ENCODE results near the gene ITGA3.

The ITGA3 gene

GRCh38 chr17:50096758-50097157 lies 40.8 kb downstream of the ITGA3 start:
- no peak for DNase-seq

GRCh38 chr17:50097455-50097854 lies 41.5 kb downstream of the ITGA3 start:
- no peak for DNase-seq

- DNase-seq = no peak
Observed at GRCh38 chr17:50097926-50098325, 42.0 kb downstream of the ITGA3 start.

- DNase-seq = no peak
Observed at GRCh38 chr17:50098583-50098982, 42.7 kb downstream of the ITGA3 start.

DNA sequence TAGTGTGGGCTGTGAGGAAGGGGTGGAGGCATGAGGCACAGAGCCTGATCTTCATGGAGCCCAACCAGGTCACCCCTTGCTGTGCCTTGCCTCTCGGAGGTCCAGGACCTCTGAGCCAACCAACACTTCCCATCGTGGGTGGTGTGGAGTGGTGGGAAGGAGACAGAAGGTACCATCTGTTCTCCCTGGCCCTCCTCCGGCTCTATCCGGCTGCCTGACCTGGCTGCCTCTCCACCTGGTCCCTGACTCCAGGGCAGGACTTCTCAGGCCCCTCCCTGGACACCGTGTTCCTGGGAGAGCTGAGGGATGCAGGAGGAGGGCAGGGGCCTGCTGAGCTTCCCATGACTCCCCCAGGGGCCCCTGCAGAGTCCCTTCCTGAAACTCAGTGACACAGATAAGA lies 43.1 kb downstream of the ITGA3 start:
- no peak for DNase-seq

- DNase-seq = no peak
Observed at GRCh38 chr17:50100480-50100883, 44.6 kb downstream of the ITGA3 start.

GRCh38 chr17:50100921-50101345 lies 45.0 kb downstream of the ITGA3 start:
- no peak for DNase-seq

- no peak for DNase-seq
Observed at GRCh38 chr17:50101346-50102163, 45.6 kb downstream of the ITGA3 start.

DNA sequence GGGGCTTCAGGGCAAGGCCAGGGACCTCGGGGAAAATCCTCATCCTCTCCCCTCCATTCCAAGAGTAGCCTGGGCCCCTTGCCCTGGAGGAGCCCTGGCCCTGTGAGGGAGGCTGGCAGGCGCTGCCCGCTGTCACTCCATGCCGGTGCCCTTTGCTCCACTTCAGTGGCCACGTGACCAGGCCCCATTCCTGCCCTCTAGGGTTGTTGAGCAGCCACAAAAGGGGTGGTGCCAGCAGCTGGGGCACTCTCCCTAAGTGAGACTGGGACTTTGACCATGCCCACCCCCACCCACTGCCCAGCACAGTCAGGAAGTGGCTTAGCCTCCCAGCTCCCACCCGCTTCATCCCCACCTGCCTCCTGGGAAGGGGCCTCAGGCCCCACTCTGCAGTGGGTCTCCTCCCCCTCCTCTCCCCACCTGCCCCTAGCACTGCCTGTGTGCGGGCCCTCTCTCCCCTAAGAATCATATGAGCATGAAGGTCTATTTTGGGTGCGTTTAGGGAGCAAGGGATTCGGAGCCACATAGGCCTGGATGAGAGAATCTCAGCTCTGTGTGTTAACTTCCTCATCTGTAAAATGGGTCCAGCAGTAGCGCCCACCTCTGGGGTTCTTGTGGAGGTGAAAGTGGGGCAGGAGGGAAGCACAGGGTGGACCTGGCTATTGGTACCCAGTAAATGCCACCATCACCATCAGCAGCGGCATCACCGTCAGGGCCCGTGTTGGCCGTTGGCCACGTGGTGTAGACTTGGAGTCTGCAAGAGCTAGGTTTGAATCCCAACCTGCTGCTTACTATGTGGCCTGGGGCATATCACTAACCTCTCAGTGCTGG lies 46.5 kb downstream of the ITGA3 start:
- DNase-seq = no peak

DNA sequence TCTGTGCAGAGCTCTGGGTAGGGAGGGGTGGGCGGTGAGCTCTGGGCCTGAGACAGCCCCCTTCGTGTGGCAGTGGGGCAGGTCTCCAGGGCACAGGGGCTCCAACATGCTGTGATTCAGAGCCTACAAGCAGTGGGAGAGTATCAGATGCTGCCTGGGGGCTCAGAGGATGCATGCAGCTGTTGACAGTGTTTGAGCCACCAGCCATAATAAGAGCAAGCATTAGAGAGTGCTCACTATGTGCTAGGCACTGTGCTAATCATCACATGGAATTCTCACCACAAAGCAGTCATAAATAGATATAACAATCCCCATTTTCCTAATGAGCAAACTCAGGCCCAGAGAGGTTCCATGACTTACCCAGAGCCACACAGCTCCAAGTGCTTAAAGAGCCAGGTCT lies 47.3 kb downstream of the ITGA3 start:
- DNase-seq = no peak

DNA sequence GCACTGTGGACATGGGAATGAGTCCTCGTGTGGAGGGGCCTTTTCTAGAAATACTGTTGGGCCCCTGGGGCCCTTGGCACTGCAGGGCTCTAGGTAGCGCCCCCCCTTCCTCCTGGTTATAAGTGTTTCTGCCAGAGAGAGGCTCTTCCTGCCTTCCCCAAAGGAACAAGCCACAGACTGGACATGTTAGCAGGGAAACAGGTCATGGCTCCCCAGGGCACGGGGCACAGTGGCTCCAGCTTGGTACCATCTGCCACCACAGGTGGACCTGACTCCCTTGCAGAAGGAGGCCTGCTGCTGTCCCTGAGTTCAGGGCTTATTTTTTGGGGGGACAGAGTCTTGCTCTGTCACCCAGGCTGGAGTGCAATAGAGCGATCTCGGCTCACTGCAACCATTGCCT lies 48.0 kb downstream of the ITGA3 start:
- no peak for DNase-seq

DNA sequence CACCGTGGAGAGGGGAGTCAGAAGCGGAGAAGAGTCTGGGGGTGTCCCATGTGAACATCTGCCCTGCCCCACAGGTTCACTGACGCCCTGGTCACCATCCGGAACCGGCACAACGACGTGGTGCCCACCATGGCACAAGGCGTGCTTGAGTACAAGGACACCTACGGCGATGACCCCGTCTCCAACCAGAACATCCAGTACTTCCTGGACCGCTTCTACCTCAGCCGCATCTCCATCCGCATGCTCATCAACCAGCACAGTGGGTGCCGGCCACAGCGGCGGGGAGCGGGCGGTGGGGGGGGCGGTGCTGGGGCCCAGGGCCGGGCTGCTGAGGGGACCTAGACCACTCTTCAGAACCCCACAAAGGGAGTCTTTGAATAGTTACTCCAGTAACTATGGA lies 49.9 kb downstream of the ITGA3 start:
- no peak for DNase-seq

DNA sequence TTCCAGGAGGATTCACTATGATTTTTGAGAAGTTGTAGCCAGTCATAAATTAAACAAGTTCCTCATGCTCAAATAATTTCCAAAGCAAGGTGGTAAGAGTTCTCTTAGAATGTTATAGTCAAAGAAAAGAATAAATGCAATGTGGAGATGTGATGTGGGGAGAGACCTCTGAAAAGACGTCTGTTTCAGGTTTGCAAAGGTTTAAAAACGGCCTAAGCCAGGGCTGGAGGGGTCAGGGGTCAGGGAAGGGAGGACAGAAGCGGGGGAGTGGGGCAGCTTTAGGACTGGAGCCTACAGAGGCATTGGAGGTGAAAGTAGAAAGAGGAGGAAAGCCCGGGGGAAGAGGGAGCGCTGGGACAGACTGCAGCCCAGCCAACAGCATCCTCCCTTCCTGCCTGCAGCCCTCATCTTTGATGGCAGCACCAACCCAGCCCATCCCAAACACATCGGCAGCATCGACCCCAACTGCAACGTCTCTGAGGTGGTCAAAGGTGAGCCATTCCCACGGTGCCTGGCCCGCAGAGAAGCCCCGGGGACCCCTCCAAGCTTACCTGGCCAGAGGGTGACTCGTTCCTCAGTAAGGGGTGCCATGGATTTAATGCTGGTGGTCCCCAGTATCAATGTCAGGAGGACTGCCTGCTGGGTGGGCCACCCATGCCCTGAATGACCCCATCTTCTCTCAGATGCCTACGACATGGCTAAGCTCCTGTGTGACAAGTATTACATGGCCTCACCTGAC lies 50.7 kb downstream of the ITGA3 start:
- DNase-seq = no peak

DNA sequence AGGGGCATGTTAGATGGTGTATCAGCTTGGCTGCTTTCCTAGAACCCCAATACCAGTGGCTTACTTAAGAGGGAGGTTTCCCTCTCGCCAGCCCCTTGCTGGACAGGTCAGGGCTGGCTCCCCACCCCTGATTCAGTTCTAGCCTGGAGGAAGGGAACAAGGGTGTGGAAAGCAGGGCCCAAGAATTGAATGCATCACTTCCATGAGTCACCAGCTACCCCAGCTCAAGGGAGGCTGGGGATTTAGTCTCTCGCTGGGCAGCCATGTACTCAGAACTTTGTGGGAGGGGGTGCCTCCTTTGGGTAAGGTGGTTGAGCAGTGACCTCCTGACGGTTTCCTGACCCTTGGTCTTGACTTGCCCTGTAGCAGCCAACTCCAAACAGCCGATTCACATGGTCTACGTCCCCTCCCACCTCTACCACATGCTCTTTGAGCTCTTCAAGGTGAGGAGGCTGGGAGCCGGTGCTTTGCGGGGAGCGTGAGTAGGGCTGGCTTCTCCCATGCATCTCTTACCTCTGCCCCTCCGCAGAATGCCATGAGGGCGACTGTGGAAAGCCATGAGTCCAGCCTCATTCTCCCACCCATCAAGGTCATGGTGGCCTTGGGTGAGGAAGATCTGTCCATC lies 52.0 kb downstream of the ITGA3 start:
- DNase-seq = no peak

GRCh38 chr17:50108556-50108955 lies 52.6 kb downstream of the ITGA3 start:
- no peak for DNase-seq

DNA sequence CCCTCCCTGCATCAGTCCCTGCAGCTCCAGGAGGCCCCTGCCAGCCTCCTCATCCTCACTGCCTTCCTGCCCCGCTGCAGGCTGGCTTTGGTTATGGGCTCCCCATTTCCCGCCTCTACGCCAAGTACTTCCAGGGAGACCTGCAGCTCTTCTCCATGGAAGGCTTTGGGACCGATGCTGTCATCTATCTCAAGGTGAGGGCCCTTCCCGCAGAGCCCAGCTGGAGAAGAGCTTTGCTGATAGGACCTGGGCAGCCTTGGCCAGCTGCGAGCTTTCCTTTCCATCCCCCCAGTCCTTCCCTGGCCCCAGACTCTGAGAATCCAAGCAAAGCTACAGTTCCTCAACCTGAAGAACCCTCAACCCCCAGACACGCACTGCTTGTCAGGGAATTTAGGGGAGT lies 53.3 kb downstream of the ITGA3 start:
- no peak for DNase-seq

- no peak for DNase-seq
Observed at GRCh38 chr17:50109785-50110184, 53.9 kb downstream of the ITGA3 start.

- no peak for DNase-seq
Observed at GRCh38 chr17:50110591-50111349, 54.9 kb downstream of the ITGA3 start.

- no peak for DNase-seq
Observed at GRCh38 chr17:50111673-50112655, 56.1 kb downstream of the ITGA3 start.

DNA sequence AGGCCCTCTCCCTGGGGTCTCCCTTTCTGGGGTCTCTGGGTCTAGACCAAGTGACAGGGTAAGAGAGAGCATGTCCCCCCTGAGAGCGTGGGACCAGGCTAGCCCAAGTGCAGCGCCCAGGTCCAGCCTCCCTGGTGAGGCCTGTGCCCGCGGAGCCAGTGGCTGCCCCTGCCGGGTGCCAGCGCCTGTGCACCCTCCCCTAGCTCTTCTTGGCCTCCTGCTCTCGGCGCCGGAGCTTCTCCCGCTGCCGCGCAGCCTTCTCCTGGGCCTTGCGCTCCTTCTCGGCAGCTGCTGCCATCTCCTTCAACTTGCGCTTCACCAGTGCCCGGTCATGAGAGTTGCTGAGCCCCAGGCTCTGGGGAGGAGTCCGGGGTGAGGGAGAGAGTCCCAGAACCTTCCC lies 56.8 kb downstream of the ITGA3 start:
- DNase-seq = no peak
